Gastroesophageal sphincter (tissue), 3 donors: ENCODE measurements around the gene CFTR.

Experiments used
- EP300 ChIP-seq: sonication (generic); formaldehyde crosslinking; IDR thresholded peaks from one replicate; pipeline ENCODE4 v1.6.1; 2017; ENCODE audit warnings: antibody characterized with exemption, mild to moderate bottlenecking
- POLR2A ChIP-seq, 2 donors: fragments of 450-650 bp; IDR thresholded peaks; one replicate each; pipeline ENCODE4 v1.6.1; 2017; ENCODE audit warnings: antibody characterized with exemption in 2 of 2, mild to moderate bottlenecking in 2 of 2, moderate library complexity in 1 of 2
- POLR2AphosphoS5 ChIP-seq: sonication (generic); formaldehyde crosslinking; IDR thresholded peaks from one replicate; pipeline ENCODE4 v1.6.1; 2017; ENCODE audit warnings: antibody characterized with exemption
- TF ChIP-seq, protein P1 (sequence below), 4 experiments: fragments of 200-600 bp in 2 of 4; fragments of 450-650 bp in 2 of 4; sonication (generic) in 1 of 4; IDR thresholded peaks; one replicate each; pipeline ENCODE4 v1.5.1; 2017 to 2019; ENCODE audit warnings: antibody characterized with exemption in 4 of 4, mild to moderate bottlenecking in 2 of 4, moderate library complexity in 2 of 4

DNA sequence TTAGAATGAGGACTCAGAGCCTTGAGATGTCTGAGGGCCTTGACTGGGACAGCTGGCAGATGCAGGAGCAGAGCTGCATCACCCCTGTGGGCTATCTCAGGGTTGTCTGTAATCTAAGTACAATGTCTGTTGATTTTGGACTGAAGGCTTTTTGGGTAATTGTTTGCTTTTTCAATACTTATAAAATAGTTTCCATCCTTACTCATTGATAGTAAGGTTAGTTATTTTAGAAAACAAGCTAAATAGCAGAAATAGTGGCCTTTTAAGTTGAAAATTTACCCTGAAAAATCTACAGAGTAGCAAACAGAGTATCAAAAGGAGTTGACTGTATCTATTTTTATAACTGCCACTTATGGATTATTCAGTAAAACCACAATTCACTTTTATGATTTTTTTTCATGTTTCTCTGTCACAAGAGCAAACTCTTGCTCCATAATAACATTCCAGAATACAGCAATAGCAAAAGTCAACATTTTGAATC lies 179.7 kb downstream of the CFTR start:
- TF ChIP-seq POLR2AphosphoS5: no peak
- TF ChIP-seq, protein P1, sequence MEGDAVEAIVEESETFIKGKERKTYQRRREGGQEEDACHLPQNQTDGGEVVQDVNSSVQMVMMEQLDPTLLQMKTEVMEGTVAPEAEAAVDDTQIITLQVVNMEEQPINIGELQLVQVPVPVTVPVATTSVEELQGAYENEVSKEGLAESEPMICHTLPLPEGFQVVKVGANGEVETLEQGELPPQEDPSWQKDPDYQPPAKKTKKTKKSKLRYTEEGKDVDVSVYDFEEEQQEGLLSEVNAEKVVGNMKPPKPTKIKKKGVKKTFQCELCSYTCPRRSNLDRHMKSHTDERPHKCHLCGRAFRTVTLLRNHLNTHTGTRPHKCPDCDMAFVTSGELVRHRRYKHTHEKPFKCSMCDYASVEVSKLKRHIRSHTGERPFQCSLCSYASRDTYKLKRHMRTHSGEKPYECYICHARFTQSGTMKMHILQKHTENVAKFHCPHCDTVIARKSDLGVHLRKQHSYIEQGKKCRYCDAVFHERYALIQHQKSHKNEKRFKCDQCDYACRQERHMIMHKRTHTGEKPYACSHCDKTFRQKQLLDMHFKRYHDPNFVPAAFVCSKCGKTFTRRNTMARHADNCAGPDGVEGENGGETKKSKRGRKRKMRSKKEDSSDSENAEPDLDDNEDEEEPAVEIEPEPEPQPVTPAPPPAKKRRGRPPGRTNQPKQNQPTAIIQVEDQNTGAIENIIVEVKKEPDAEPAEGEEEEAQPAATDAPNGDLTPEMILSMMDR (IDR thresholded peaks at IDR 0.05): no peak
- TF ChIP-seq EP300: no peak
- TF ChIP-seq POLR2A (IDR thresholded peaks at IDR 0.05): no peak
